GM04503 (cell line): ENCODE measurements around the gene KLHL2.

Experiments
- DNase-seq: peaks from one replicate; pipeline ENCODE4 v3.0.0-alpha.2; 2012; ENCODE audit warnings: low read depth

Gene KLHL2

GRCh38 chr4:165368114-165368513 is 160.8 kb downstream of the KLHL2 start:
- DNase-seq = no peak

GRCh38 chr4:165368567-165368966 is 161.2 kb downstream of the KLHL2 start:
- no peak for DNase-seq

- no peak for DNase-seq
Observed at GRCh38 chr4:165369522-165369921, 162.2 kb downstream of the KLHL2 start.

GRCh38 chr4:165370530-165370929 is 163.2 kb downstream of the KLHL2 start:
- DNase-seq = no peak
